ENCODE measurements around the gene ZC3H15.
"Not testable (repeated sequence)": the region's sequence is repeated elsewhere in the genome, so short reads cannot be mapped to it uniquely, and the experiment has no call there.

The ZC3H15 gene

GRCh38 chr2:186521570-186522153 lies 35.6 kb downstream of the ZC3H15 start:
- not testable (repeated sequence) for H3K9ac ChIP-seq (ENCODE audit: low read length); H3K27ac ChIP-seq (ENCODE audit: low read depth, low read length); H3K27me3 ChIP-seq (ENCODE audit: control insufficient read depth, insufficient read depth, low read length); H3K9me3 ChIP-seq (ENCODE audit: control insufficient read depth, insufficient read depth, low read depth, low read length); H3K4me3 ChIP-seq (ENCODE audit: low read depth, low read length)
- Histone ChIP-seq H3K36me3 (ENCODE audit: control insufficient read depth, insufficient read depth, low read length) (peaks cover 21% of the 10 kb centered on the region), H3K4me1 (ENCODE audit: control insufficient read depth, insufficient read depth, low read length) (peaks cover 14% of the 10 kb centered on the region)

GRCh38 chr2:186522450-186522849 lies 36.4 kb downstream of the ZC3H15 start:
- H3K9ac ChIP-seq (ENCODE audit: low read length) = no peak overlapping the region
- no peaks in the 10 kb centered on the region for H3K27me3 ChIP-seq (ENCODE audit: control insufficient read depth, insufficient read depth, low read length)
- H3K36me3 ChIP-seq (ENCODE audit: control insufficient read depth, insufficient read depth, low read length) = peaks cover 18% of the 10 kb centered on the region
- no peaks in the 10 kb centered on the region for H3K9me3 ChIP-seq (ENCODE audit: control insufficient read depth, insufficient read depth, low read depth, low read length)
- no peak overlapping the region for H3K4me3 ChIP-seq (ENCODE audit: low read depth, low read length)
- H3K4me1 ChIP-seq (ENCODE audit: control insufficient read depth, insufficient read depth, low read length) = peaks cover 14% of the 10 kb centered on the region
- no peak overlapping the region for H3K27ac ChIP-seq (ENCODE audit: low read depth, low read length)

GRCh38 chr2:186523791-186524190 lies 37.7 kb downstream of the ZC3H15 start:
- Histone ChIP-seq H3K36me3 (ENCODE audit: control insufficient read depth, insufficient read depth, low read length) (peaks cover 12% of the 10 kb centered on the region; the same call in 1 of the 2 replicates), H3K9ac (ENCODE audit: low read length) (no peak overlapping the region), H3K9me3 (ENCODE audit: control insufficient read depth, insufficient read depth, low read depth, low read length) (no peaks in the 10 kb centered on the region), H3K27me3 (ENCODE audit: control insufficient read depth, insufficient read depth, low read length) (no peaks in the 10 kb centered on the region), H3K4me3 (ENCODE audit: low read depth, low read length) (no peak overlapping the region), H3K27ac (ENCODE audit: low read depth, low read length) (no peak overlapping the region), H3K4me1 (ENCODE audit: control insufficient read depth, insufficient read depth, low read length) (peaks cover 14% of the 10 kb centered on the region)

- Histone ChIP-seq H3K9ac (ENCODE audit: low read length) (no peak overlapping the region), H3K4me3 (ENCODE audit: low read depth, low read length) (no peak overlapping the region), H3K9me3 (ENCODE audit: control insufficient read depth, insufficient read depth, low read depth, low read length) (no peaks in the 10 kb centered on the region), H3K36me3 (ENCODE audit: control insufficient read depth, insufficient read depth, low read length) (peaks cover 2% of the 10 kb centered on the region; the same call in 1 of the 2 replicates), H3K27ac (ENCODE audit: low read depth, low read length) (no peak overlapping the region), H3K4me1 (ENCODE audit: control insufficient read depth, insufficient read depth, low read length) (peaks cover 13% of the 10 kb centered on the region), H3K27me3 (ENCODE audit: control insufficient read depth, insufficient read depth, low read length) (no peaks in the 10 kb centered on the region)
Measured at GRCh38 chr2:186526281-186526680, 40.2 kb downstream of the ZC3H15 start.

GRCh38 chr2:186530314-186530713 lies 44.3 kb downstream of the ZC3H15 start:
- H3K27me3 ChIP-seq (ENCODE audit: control insufficient read depth, insufficient read depth, low read length) = no peaks in the 10 kb centered on the region
- H3K9me3 ChIP-seq (ENCODE audit: control insufficient read depth, insufficient read depth, low read depth, low read length) = no peaks in the 10 kb centered on the region
- H3K27ac ChIP-seq (ENCODE audit: low read depth, low read length) = no peak overlapping the region
- no peaks in the 10 kb centered on the region for H3K4me1 ChIP-seq (ENCODE audit: control insufficient read depth, insufficient read depth, low read length)
- H3K9ac ChIP-seq (ENCODE audit: low read length) = no peak overlapping the region
- H3K36me3 ChIP-seq (ENCODE audit: control insufficient read depth, insufficient read depth, low read length) = no peaks in the 10 kb centered on the region
- no peak overlapping the region for H3K4me3 ChIP-seq (ENCODE audit: low read depth, low read length)

GRCh38 chr2:186531257-186531775 lies 45.3 kb downstream of the ZC3H15 start:
- H3K9me3 ChIP-seq (ENCODE audit: control insufficient read depth, insufficient read depth, low read depth, low read length) = no peaks in the 10 kb centered on the region
- H3K27ac ChIP-seq (ENCODE audit: low read depth, low read length) = no peak overlapping the region
- no peaks in the 10 kb centered on the region for H3K36me3 ChIP-seq (ENCODE audit: control insufficient read depth, insufficient read depth, low read length)
- H3K9ac ChIP-seq (ENCODE audit: low read length) = no peak overlapping the region
- H3K4me1 ChIP-seq (ENCODE audit: control insufficient read depth, insufficient read depth, low read length) = no peaks in the 10 kb centered on the region
- H3K27me3 ChIP-seq (ENCODE audit: control insufficient read depth, insufficient read depth, low read length) = no peaks in the 10 kb centered on the region
- H3K4me3 ChIP-seq (ENCODE audit: low read depth, low read length) = no peak overlapping the region

- Histone ChIP-seq H3K4me1 (ENCODE audit: control insufficient read depth, insufficient read depth, low read length) (no peaks in the 10 kb centered on the region), H3K9ac (ENCODE audit: low read length) (no peak overlapping the region), H3K9me3 (ENCODE audit: control insufficient read depth, insufficient read depth, low read depth, low read length) (no peaks in the 10 kb centered on the region), H3K27ac (ENCODE audit: low read depth, low read length) (no peak overlapping the region), H3K27me3 (ENCODE audit: control insufficient read depth, insufficient read depth, low read length) (no peaks in the 10 kb centered on the region), H3K36me3 (ENCODE audit: control insufficient read depth, insufficient read depth, low read length) (no peaks in the 10 kb centered on the region), H3K4me3 (ENCODE audit: low read depth, low read length) (no peak overlapping the region)
Measured at GRCh38 chr2:186532891-186533290, 46.8 kb downstream of the ZC3H15 start.

- Histone ChIP-seq H3K27ac (ENCODE audit: low read depth, low read length) (no peak overlapping the region), H3K4me3 (ENCODE audit: low read depth, low read length) (no peak overlapping the region), H3K36me3 (ENCODE audit: control insufficient read depth, insufficient read depth, low read length) (no peaks in the 10 kb centered on the region), H3K4me1 (ENCODE audit: control insufficient read depth, insufficient read depth, low read length) (no peaks in the 10 kb centered on the region), H3K9me3 (ENCODE audit: control insufficient read depth, insufficient read depth, low read depth, low read length) (no peaks in the 10 kb centered on the region), H3K27me3 (ENCODE audit: control insufficient read depth, insufficient read depth, low read length) (no peaks in the 10 kb centered on the region), H3K9ac (ENCODE audit: low read length) (no peak overlapping the region)
Measured at GRCh38 chr2:186533717-186534116, 47.7 kb downstream of the ZC3H15 start.

- Histone ChIP-seq H3K27ac (ENCODE audit: low read depth, low read length) (no peak overlapping the region), H3K27me3 (ENCODE audit: control insufficient read depth, insufficient read depth, low read length) (no peaks in the 10 kb centered on the region), H3K4me1 (ENCODE audit: control insufficient read depth, insufficient read depth, low read length) (no peaks in the 10 kb centered on the region), H3K9me3 (ENCODE audit: control insufficient read depth, insufficient read depth, low read depth, low read length) (no peaks in the 10 kb centered on the region), H3K9ac (ENCODE audit: low read length) (no peak overlapping the region), H3K4me3 (ENCODE audit: low read depth, low read length) (no peak overlapping the region), H3K36me3 (ENCODE audit: control insufficient read depth, insufficient read depth, low read length) (no peaks in the 10 kb centered on the region)
Measured at GRCh38 chr2:186534406-186534805, 48.3 kb downstream of the ZC3H15 start.

GRCh38 chr2:186535861-186536260 lies 49.8 kb downstream of the ZC3H15 start:
- H3K27me3 ChIP-seq (ENCODE audit: control insufficient read depth, insufficient read depth, low read length) = no peaks in the 10 kb centered on the region
- no peak overlapping the region for H3K9ac ChIP-seq (ENCODE audit: low read length)
- H3K4me3 ChIP-seq (ENCODE audit: low read depth, low read length) = no peak overlapping the region
- no peaks in the 10 kb centered on the region for H3K36me3 ChIP-seq (ENCODE audit: control insufficient read depth, insufficient read depth, low read length)
- no peaks in the 10 kb centered on the region for H3K9me3 ChIP-seq (ENCODE audit: control insufficient read depth, insufficient read depth, low read depth, low read length)
- H3K4me1 ChIP-seq (ENCODE audit: control insufficient read depth, insufficient read depth, low read length) = 0 out of 2 replicates have a peak, but pooled peaks cover 2% of the 10 kb centered on the region
- no peak overlapping the region for H3K27ac ChIP-seq (ENCODE audit: low read depth, low read length)

- Histone ChIP-seq H3K27ac (ENCODE audit: low read depth, low read length) (no peak overlapping the region), H3K36me3 (ENCODE audit: control insufficient read depth, insufficient read depth, low read length) (no peaks in the 10 kb centered on the region), H3K9me3 (ENCODE audit: control insufficient read depth, insufficient read depth, low read depth, low read length) (no peaks in the 10 kb centered on the region), H3K4me3 (ENCODE audit: low read depth, low read length) (no peak overlapping the region), H3K9ac (ENCODE audit: low read length) (no peak overlapping the region), H3K4me1 (ENCODE audit: control insufficient read depth, insufficient read depth, low read length) (peaks cover 10% of the 10 kb centered on the region; the same call in 1 of the 2 replicates), H3K27me3 (ENCODE audit: control insufficient read depth, insufficient read depth, low read length) (no peaks in the 10 kb centered on the region)
Measured at GRCh38 chr2:186537019-186537418, 51.0 kb downstream of the ZC3H15 start.

Measured in HUES6 (cell line).